Measurements from ENCODE around the gene IFT27. TPM values are rescaled to one million over a fixed set of nuclear protein-coding genes. Genes with fewer than 3 reads are reported as not detected.

Gene IFT27
- total RNA-seq, 1 donor from 2014 or later, result 32.7 TPM

- POLR2A ChIA-PET, result no interaction called here
- Mint-ChIP-seq H3K36me3 (ENCODE audit: low read depth) (no peaks in the 10 kb centered on the region), H3K4me3 (no peak overlapping the region), H3K9me3 (peaks cover 3% of the 10 kb centered on the region), H3K27ac (no peak overlapping the region), H3K27me3 (peaks cover 29% of the 10 kb centered on the region), H3K4me1 (no peaks in the 10 kb centered on the region)
- intact Hi-C loops (cut with micrococcal nuclease), result no loop called here
- DNase-seq (no peak), ATAC-seq (ENCODE audit: low read depth) (no peak)
- no peak for TF ChIP-seq CTCF (IDR thresholded peaks at IDR 0.05)
- CTCF ChIA-PET, result no interaction called here
These were observed 36.7 kb downstream of the IFT27 start for GRCh38 chr22:36739185-36739584.

GRCh38 chr22:36738416-36739020 lies 37.4 kb downstream of the IFT27 start:
- H3K9me3 Mint-ChIP-seq, result peaks cover 3% of the 10 kb centered on the region
- intact Hi-C loops (cut with micrococcal nuclease), result no loop called here
- no peak overlapping the region for H3K4me3 Mint-ChIP-seq
- no peak for TF ChIP-seq CTCF (IDR thresholded peaks at IDR 0.05)
- DNase-seq (no peak), ATAC-seq (ENCODE audit: low read depth) (no peak)
- no peaks in the 10 kb centered on the region for H3K36me3 Mint-ChIP-seq (ENCODE audit: low read depth)
- POLR2A ChIA-PET, result no interaction called here
- no peak overlapping the region for H3K27ac Mint-ChIP-seq
- CTCF ChIA-PET, result no interaction called here
- H3K27me3 Mint-ChIP-seq, result peaks cover 32% of the 10 kb centered on the region
- no peaks in the 10 kb centered on the region for H3K4me1 Mint-ChIP-seq

- peaks cover 39% of the 10 kb centered on the region for H3K27me3 Mint-ChIP-seq
- CTCF ChIA-PET, result no interaction called here
- no peak overlapping the region for H3K27ac Mint-ChIP-seq
These were observed 38.1 kb downstream of the IFT27 start for GRCh38 chr22:36737776-36738175.

GRCh38 chr22:36736701-36737320 lies 39.1 kb downstream of the IFT27 start:
- Mint-ChIP-seq H3K4me1 (no peaks in the 10 kb centered on the region), H3K36me3 (ENCODE audit: low read depth) (no peaks in the 10 kb centered on the region), H3K4me3 (no peak overlapping the region), H3K27me3 (peaks cover 47% of the 10 kb centered on the region), H3K9me3 (peaks cover 3% of the 10 kb centered on the region), H3K27ac (no peak overlapping the region)
- ChIA-PET CTCF (no interaction called here), POLR2A (no interaction called here)
- ATAC-seq (ENCODE audit: low read depth) (no peak), DNase-seq (no peak)
- TF ChIP-seq CTCF (IDR thresholded peaks at IDR 0.05), result no peak
- intact Hi-C loops (cut with micrococcal nuclease), result no loop called here

More at GRCh38 chr22:36737776-36738175, 38.1 kb downstream of the IFT27 start:
- no peak for TF ChIP-seq CTCF (IDR thresholded peaks at IDR 0.05)
- Mint-ChIP-seq H3K9me3 (peaks cover 3% of the 10 kb centered on the region), H3K36me3 (ENCODE audit: low read depth) (no peaks in the 10 kb centered on the region), H3K4me1 (no peaks in the 10 kb centered on the region), H3K4me3 (no peak overlapping the region)
- DNase-seq (no peak), ATAC-seq (ENCODE audit: low read depth) (no peak)
- intact Hi-C loops (cut with micrococcal nuclease), result no loop called here
- POLR2A ChIA-PET, result no interaction called here

- Mint-ChIP-seq H3K36me3 (ENCODE audit: low read depth) (no peaks in the 10 kb centered on the region), H3K27me3 (peaks cover 49% of the 10 kb centered on the region), H3K4me3 (no peak overlapping the region), H3K9me3 (peaks cover 3% of the 10 kb centered on the region), H3K27ac (no peak overlapping the region), H3K4me1 (no peaks in the 10 kb centered on the region)
- ATAC-seq (ENCODE audit: low read depth) (no peak), DNase-seq (no peak)
- intact Hi-C loops (cut with micrococcal nuclease), result no loop called here
- ChIA-PET CTCF (no interaction called here), POLR2A (no interaction called here)
- TF ChIP-seq CTCF (IDR thresholded peaks at IDR 0.05), result no peak
These were observed 41.5 kb downstream of the IFT27 start for GRCh38 chr22:36734171-36735058.

All from activated B cell treated with CpG ODN at 0.5 μM for 24 hours (primary cell).